ENCODE data around the gene DDX10. TPM values are rescaled to one million over a fixed set of nuclear protein-coding genes. Genes with fewer than 3 reads are reported as not detected.
"Not testable (repeated sequence)": the region's sequence is repeated elsewhere in the genome, so short reads cannot be mapped to it uniquely, and the experiment has no call there.

Gene DDX10
- total and polyA plus RNA-seq, 4 donors = 20.5 to 34.2 (median 24.4) TPM

GRCh38 chr11:108802492-108802891 lies 137.6 kb downstream of the DDX10 start:
- Histone ChIP-seq H3K36me3 (ENCODE audit: control insufficient read depth, insufficient read depth, low read length) (no peaks in the 10 kb centered on the region), H3K4me1 (ENCODE audit: control insufficient read depth, insufficient read depth, low read length) (no peaks in the 10 kb centered on the region), H3K27me3 (ENCODE audit: control insufficient read depth, insufficient read depth, low read length) (no peaks in the 10 kb centered on the region), H3K27ac (ENCODE audit: low read depth, low read length) (no peak overlapping the region), H3K4me3 (ENCODE audit: low read depth, low read length) (no peak overlapping the region), H3K9me3 (ENCODE audit: control insufficient read depth, insufficient read depth, low read length) (no peaks in the 10 kb centered on the region)
- no peak for DNase-seq (ENCODE audit: low read depth in 4 of 6, low spot score in 6 of 6)
- WGBS (ENCODE audit: insufficient coverage) = no CpG with 5 or more reads among the region's 1 CpG

DNA sequence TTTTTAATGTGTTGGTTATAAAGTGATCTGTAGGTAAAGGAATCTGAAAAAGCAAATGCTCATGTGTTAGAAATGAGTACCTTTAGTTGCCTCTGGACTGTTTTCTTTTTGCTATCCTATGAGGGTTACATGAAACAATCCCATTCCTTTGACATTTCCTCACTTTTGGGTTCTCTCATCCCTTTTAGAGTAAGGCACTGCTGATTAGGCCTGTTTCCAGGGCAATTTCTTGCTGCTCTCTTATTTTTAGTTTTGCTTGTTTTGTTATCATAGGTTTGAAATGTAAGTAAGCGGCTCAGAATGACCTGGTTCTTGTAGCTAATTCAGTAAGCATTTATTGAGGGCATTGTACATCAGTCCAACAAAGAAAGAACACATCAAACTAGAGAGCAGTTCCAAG lies 138.9 kb downstream of the DDX10 start:
- Histone ChIP-seq H3K36me3 (ENCODE audit: control insufficient read depth, insufficient read depth, low read length) (no peaks in the 10 kb centered on the region), H3K27ac (ENCODE audit: low read depth, low read length) (no peak overlapping the region), H3K4me3 (ENCODE audit: low read depth, low read length) (no peak overlapping the region), H3K9me3 (ENCODE audit: control insufficient read depth, insufficient read depth, low read length) (no peaks in the 10 kb centered on the region), H3K27me3 (ENCODE audit: control insufficient read depth, insufficient read depth, low read length) (no peaks in the 10 kb centered on the region), H3K4me1 (ENCODE audit: control insufficient read depth, insufficient read depth, low read length) (no peaks in the 10 kb centered on the region)
- DNase-seq (ENCODE audit: low read depth in 4 of 6, low spot score in 6 of 6) = no peak
- no CpG with 5 or more reads among the region's 1 CpG for WGBS (ENCODE audit: insufficient coverage)

- no peaks in the 10 kb centered on the region for H3K27me3 ChIP-seq (ENCODE audit: control insufficient read depth, insufficient read depth, low read length)
- no peak overlapping the region for H3K4me3 ChIP-seq (ENCODE audit: low read depth, low read length)
- no peaks in the 10 kb centered on the region for H3K9me3 ChIP-seq (ENCODE audit: control insufficient read depth, insufficient read depth, low read length)
- H3K4me1 ChIP-seq (ENCODE audit: control insufficient read depth, insufficient read depth, low read length) = no peaks in the 10 kb centered on the region
- WGBS (ENCODE audit: insufficient coverage) = 100% methylated on average over 1 of the region's 2 CpGs
- H3K27ac ChIP-seq (ENCODE audit: low read depth, low read length) = no peak overlapping the region
- peak in 1 of 6 donors; percentile 9 for DNase-seq (ENCODE audit: low read depth in 4 of 6, low spot score in 6 of 6)
- H3K36me3 ChIP-seq (ENCODE audit: control insufficient read depth, insufficient read depth, low read length) = no peaks in the 10 kb centered on the region
Observed at GRCh38 chr11:108804511-108804910, 139.6 kb downstream of the DDX10 start.

DNA sequence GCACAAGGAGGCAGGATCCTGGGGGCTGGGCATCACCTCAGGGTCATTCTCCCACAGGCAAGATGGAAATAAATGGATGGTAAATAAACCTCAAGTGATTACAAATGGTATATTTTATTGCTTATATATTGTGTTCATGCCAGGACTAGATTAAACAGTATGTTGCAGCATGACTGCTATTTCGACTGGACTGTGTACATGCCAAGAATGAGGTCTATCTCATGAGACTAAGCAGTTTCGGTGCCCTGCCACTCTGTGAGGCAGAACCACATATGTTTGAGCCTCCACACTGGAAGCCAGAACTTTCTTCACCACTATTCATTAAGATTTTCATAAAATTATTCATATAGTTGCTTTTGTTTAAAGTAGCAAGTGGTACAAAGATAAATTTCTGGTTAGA lies 140.2 kb downstream of the DDX10 start:
- no peak overlapping the region for H3K4me3 ChIP-seq (ENCODE audit: low read depth, low read length)
- no peaks in the 10 kb centered on the region for H3K9me3 ChIP-seq (ENCODE audit: control insufficient read depth, insufficient read depth, low read length)
- no peaks in the 10 kb centered on the region for H3K27me3 ChIP-seq (ENCODE audit: control insufficient read depth, insufficient read depth, low read length)
- no peaks in the 10 kb centered on the region for H3K36me3 ChIP-seq (ENCODE audit: control insufficient read depth, insufficient read depth, low read length)
- DNase-seq (ENCODE audit: low read depth in 4 of 6, low spot score in 6 of 6) = no peak
- WGBS (ENCODE audit: insufficient coverage) = 71% methylated on average over 1 of the region's 2 CpGs
- no peak overlapping the region for H3K27ac ChIP-seq (ENCODE audit: low read depth, low read length)
- H3K4me1 ChIP-seq (ENCODE audit: control insufficient read depth, insufficient read depth, low read length) = no peaks in the 10 kb centered on the region

- Histone ChIP-seq H3K4me1 (ENCODE audit: control insufficient read depth, insufficient read depth, low read length) (no peaks in the 10 kb centered on the region), H3K9me3 (ENCODE audit: control insufficient read depth, insufficient read depth, low read length) (no peaks in the 10 kb centered on the region), H3K36me3 (ENCODE audit: control insufficient read depth, insufficient read depth, low read length) (no peaks in the 10 kb centered on the region), H3K27ac (ENCODE audit: low read depth, low read length) (no peak overlapping the region), H3K4me3 (ENCODE audit: low read depth, low read length) (no peak overlapping the region), H3K27me3 (ENCODE audit: control insufficient read depth, insufficient read depth, low read length) (no peaks in the 10 kb centered on the region)
- no peak for DNase-seq (ENCODE audit: low read depth in 4 of 6, low spot score in 6 of 6)
- 93% methylated on average over 2 of the region's 2 CpGs for WGBS (ENCODE audit: insufficient coverage)
Observed at GRCh38 chr11:108807262-108807661, 142.4 kb downstream of the DDX10 start.

- no peaks in the 10 kb centered on the region for H3K36me3 ChIP-seq (ENCODE audit: control insufficient read depth, insufficient read depth, low read length)
- no peak overlapping the region for H3K27ac ChIP-seq (ENCODE audit: low read depth, low read length)
- H3K4me1 ChIP-seq (ENCODE audit: control insufficient read depth, insufficient read depth, low read length) = no peaks in the 10 kb centered on the region
- no peaks in the 10 kb centered on the region for H3K27me3 ChIP-seq (ENCODE audit: control insufficient read depth, insufficient read depth, low read length)
- no peak for DNase-seq (ENCODE audit: low read depth in 4 of 6, low spot score in 6 of 6)
- no peaks in the 10 kb centered on the region for H3K9me3 ChIP-seq (ENCODE audit: control insufficient read depth, insufficient read depth, low read length)
- no peak overlapping the region for H3K4me3 ChIP-seq (ENCODE audit: low read depth, low read length)
- no CpG with 5 or more reads among the region's 2 CpGs for whole genome bisulfite sequencing (ENCODE audit: insufficient coverage)
Observed at GRCh38 chr11:108813086-108813485, 148.2 kb downstream of the DDX10 start.

GRCh38 chr11:108817976-108818375 lies 153.1 kb downstream of the DDX10 start:
- Histone ChIP-seq H3K9me3 (ENCODE audit: control insufficient read depth, insufficient read depth, low read length) (no peaks in the 10 kb centered on the region), H3K36me3 (ENCODE audit: control insufficient read depth, insufficient read depth, low read length) (no peaks in the 10 kb centered on the region), H3K27me3 (ENCODE audit: control insufficient read depth, insufficient read depth, low read length) (no peaks in the 10 kb centered on the region), H3K4me3 (ENCODE audit: low read depth, low read length) (no peak overlapping the region), H3K4me1 (ENCODE audit: control insufficient read depth, insufficient read depth, low read length) (no peaks in the 10 kb centered on the region), H3K27ac (ENCODE audit: low read depth, low read length) (no peak overlapping the region)
- no CpG with 5 or more reads among the region's 5 CpGs for WGBS (ENCODE audit: insufficient coverage)
- no peak for DNase-seq (ENCODE audit: low read depth in 4 of 6, low spot score in 6 of 6)

GRCh38 chr11:108818971-108819370 lies 154.1 kb downstream of the DDX10 start:
- Histone ChIP-seq H3K36me3 (ENCODE audit: control insufficient read depth, insufficient read depth, low read length) (no peaks in the 10 kb centered on the region), H3K27ac (ENCODE audit: low read depth, low read length) (no peak overlapping the region), H3K4me1 (ENCODE audit: control insufficient read depth, insufficient read depth, low read length) (no peaks in the 10 kb centered on the region), H3K4me3 (ENCODE audit: low read depth, low read length) (no peak overlapping the region), H3K27me3 (ENCODE audit: control insufficient read depth, insufficient read depth, low read length) (no peaks in the 10 kb centered on the region), H3K9me3 (ENCODE audit: control insufficient read depth, insufficient read depth, low read length) (no peaks in the 10 kb centered on the region)
- WGBS (ENCODE audit: insufficient coverage) = no CpG with 5 or more reads among the region's 1 CpG
- no peak for DNase-seq (ENCODE audit: low read depth in 4 of 6, low spot score in 6 of 6)

GRCh38 chr11:108819957-108820356 lies 155.1 kb downstream of the DDX10 start:
- H3K9me3 ChIP-seq (ENCODE audit: control insufficient read depth, insufficient read depth, low read length) = no peaks in the 10 kb centered on the region
- H3K27ac ChIP-seq (ENCODE audit: low read depth, low read length) = no peak overlapping the region
- H3K36me3 ChIP-seq (ENCODE audit: control insufficient read depth, insufficient read depth, low read length) = no peaks in the 10 kb centered on the region
- H3K4me1 ChIP-seq (ENCODE audit: control insufficient read depth, insufficient read depth, low read length) = no peaks in the 10 kb centered on the region
- H3K27me3 ChIP-seq (ENCODE audit: control insufficient read depth, insufficient read depth, low read length) = no peaks in the 10 kb centered on the region
- H3K4me3 ChIP-seq (ENCODE audit: low read depth, low read length) = no peak overlapping the region
- WGBS (ENCODE audit: insufficient coverage) = no CpG with 5 or more reads among the region's 2 CpGs
- no peak for DNase-seq (ENCODE audit: low read depth in 4 of 6, low spot score in 6 of 6)

DNA sequence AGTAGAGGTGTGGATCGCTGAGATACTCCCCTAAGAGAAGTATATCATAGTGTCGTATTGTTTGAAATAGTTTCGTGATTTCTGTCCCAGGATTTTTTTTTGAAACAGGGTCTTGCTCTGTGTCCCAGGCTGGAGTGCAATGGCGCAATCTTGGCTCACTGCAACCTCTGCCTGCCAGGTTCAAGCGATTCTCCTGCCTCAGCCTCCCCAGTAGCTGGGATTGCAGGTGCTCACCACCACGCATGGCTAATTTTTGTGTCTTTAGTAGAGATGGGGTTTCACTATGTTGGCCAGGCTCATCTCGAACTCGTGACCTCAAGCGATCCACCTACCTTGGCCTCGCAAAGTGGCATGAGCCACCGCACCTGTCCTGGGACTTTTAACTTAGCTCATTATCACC lies 159.1 kb downstream of the DDX10 start:
- H3K4me1 ChIP-seq (ENCODE audit: control insufficient read depth, insufficient read depth, low read length); H3K36me3 ChIP-seq (ENCODE audit: control insufficient read depth, insufficient read depth, low read length); H3K27ac ChIP-seq (ENCODE audit: low read depth, low read length); H3K27me3 ChIP-seq (ENCODE audit: control insufficient read depth, insufficient read depth, low read length); H3K9me3 ChIP-seq (ENCODE audit: control insufficient read depth, insufficient read depth, low read length); DNase-seq (ENCODE audit: low read depth in 4 of 6, low spot score in 6 of 6); H3K4me3 ChIP-seq (ENCODE audit: low read depth, low read length): not testable (repeated sequence)
- WGBS (ENCODE audit: insufficient coverage) = 99% methylated on average over 10 of the region's 11 CpGs
